CD14-positive monocyte (primary cell): ENCODE data around the gene DHX57. TPM values are rescaled to one million over a fixed set of nuclear protein-coding genes. Genes with fewer than 3 reads are reported as not detected.

Experiments
- DNase-seq, 3 donors: peaks; one replicate each; pipeline ENCODE4 v3.0.0-alpha.2; 2011 to 2022
- H2AFZ ChIP-seq: 2 replicates; pipeline ENCODE4 v1.6.0; 2012; ENCODE audit warnings: mild to moderate bottlenecking, low read depth, low read length, inconsistent platforms; ENCODE audit not compliant: insufficient read depth, poor library complexity, severe bottlenecking
- H3K27ac ChIP-seq, 2 donors: 1 replicate in 1 of 2; 2 replicates in 1 of 2; pipeline ENCODE4 v1.5.1; 2012 to 2013; ENCODE audit warnings: low read length in 2 of 2, control low read depth in 1 of 2, inconsistent platforms in 1 of 2, low read depth in 1 of 2, mild to moderate bottlenecking in 1 of 2
- H3K27me3 ChIP-seq, 2 donors: one replicate each; pipeline versions ENCODE4 v1.6.0 to v1.6.1; 2011 to 2013; ENCODE audit warnings: low read length in 2 of 2; ENCODE audit not compliant: control insufficient read depth in 2 of 2, insufficient read depth in 2 of 2
- H3K36me3 ChIP-seq, 2 donors: replicated peaks in 1 of 2; 1 replicate in 1 of 2; 2 replicates in 1 of 2; pipeline versions ENCODE4 v1.5.1 to v1.6.1; 2012 to 2013; ENCODE audit warnings: low read length in 2 of 2, control low read depth in 1 of 2, inconsistent platforms in 1 of 2, mild to moderate bottlenecking in 1 of 2; ENCODE audit not compliant: insufficient read depth in 2 of 2, control insufficient read depth in 1 of 2
- H3K4me1 ChIP-seq, 2 donors: 1 replicate in 1 of 2; 2 replicates in 1 of 2; pipeline versions ENCODE4 v1.5.1 to v1.6.1; 2012 to 2013; ENCODE audit warnings: low read length in 2 of 2, control low read depth in 1 of 2, inconsistent platforms in 1 of 2, mild to moderate bottlenecking in 1 of 2, moderate library complexity in 1 of 2; ENCODE audit not compliant: insufficient read depth in 2 of 2, control insufficient read depth in 1 of 2
- H3K4me2 ChIP-seq: replicated peaks from 2 replicates; pipeline ENCODE3; 2012; ENCODE audit warnings: low read length, moderate library complexity, mild to moderate bottlenecking; ENCODE audit not compliant: poor library complexity, severe bottlenecking; ENCODE audit errors: extremely low read depth
- H3K4me3 ChIP-seq, 3 experiments: fragments of 200-600 bp in 1 of 3; sonication (generic) in 1 of 3; replicated peaks in 1 of 3; 1 replicate in 2 of 3; 2 replicates in 1 of 3; pipeline ENCODE4 v1.5.1; 2011 to 2013; ENCODE audit warnings: low read length in 3 of 3, mild to moderate bottlenecking in 3 of 3, control low read depth in 2 of 3, low read depth in 2 of 3, inconsistent platforms in 1 of 3, moderate library complexity in 1 of 3
- H3K79me2 ChIP-seq: 2 replicates; pipeline ENCODE4 v1.6.0; 2012; ENCODE audit warnings: mild to moderate bottlenecking, control low read depth, inconsistent platforms, low read length, moderate library complexity; ENCODE audit not compliant: insufficient read depth
- H3K9ac ChIP-seq: 2 replicates; pipeline ENCODE4 v1.6.0; 2017; ENCODE audit warnings: low read length, mild to moderate bottlenecking; ENCODE audit not compliant: insufficient read depth, poor library complexity, severe bottlenecking
- H3K9me3 ChIP-seq, 2 donors: replicated peaks in 1 of 2; 1 replicate in 1 of 2; 2 replicates in 1 of 2; pipeline versions ENCODE4 v1.5.1 to v1.6.1; 2012 to 2013; ENCODE audit warnings: low read length in 2 of 2, control low read depth in 1 of 2; ENCODE audit not compliant: control insufficient read depth in 1 of 2, insufficient read depth in 1 of 2
- H4K20me1 ChIP-seq: 2 replicates; pipeline ENCODE4 v1.6.0; 2012; ENCODE audit warnings: mild to moderate bottlenecking, low read length, control low read depth, moderate library complexity; ENCODE audit not compliant: insufficient read depth
- H3K27ac Mint-ChIP-seq, 7 donors: one replicate each; pipeline ENCODE4 v1.8.0; 2020; ENCODE audit warnings: mild to moderate bottlenecking in 7 of 7, mixed read lengths in 7 of 7, moderate library complexity in 6 of 7, inconsistent platforms in 2 of 7
- H3K27me3 Mint-ChIP-seq, 3 donors: one replicate each; pipeline ENCODE4 v1.8.0; 2021 to 2022; ENCODE audit warnings: low read depth in 3 of 3, mild to moderate bottlenecking in 3 of 3, mixed read lengths in 3 of 3, moderate library complexity in 3 of 3, inconsistent platforms in 1 of 3
- H3K36me3 Mint-ChIP-seq, 2 donors: one replicate each; pipeline ENCODE4 v1.8.0; 2020; ENCODE audit warnings: mixed read lengths in 2 of 2, inconsistent platforms in 1 of 2, mild to moderate bottlenecking in 1 of 2
- H3K4me1 Mint-ChIP-seq: one replicate; pipeline ENCODE4 v1.8.0; 2020; ENCODE audit warnings: mild to moderate bottlenecking, mixed read lengths
- H3K4me3 Mint-ChIP-seq, 2 donors: one replicate each; pipeline ENCODE4 v1.8.0; 2020; ENCODE audit warnings: mild to moderate bottlenecking in 2 of 2, mixed read lengths in 2 of 2, moderate library complexity in 1 of 2
- H3K9me3 Mint-ChIP-seq, 7 donors: one replicate each; pipeline ENCODE4 v1.8.0; 2020 to 2022; ENCODE audit warnings: mixed read lengths in 7 of 7, mild to moderate bottlenecking in 6 of 7, moderate library complexity in 6 of 7, inconsistent platforms in 2 of 7
- WGBS: methylation state at CpG from one replicate; pipeline ENCODE4 v1.1.5; 2013; ENCODE audit warnings: missing lambda C conversion rate; ENCODE audit not compliant: insufficient coverage; 5-methylcytosine and 5-hydroxymethylcytosine counted together
- intact Hi-C, 2 donors: fragments of 100-400 bp; cut with micrococcal nuclease; formaldehyde crosslinking; loops; one replicate each; pipeline versions ENCODE4 v1.15.0 to v1.15.1; 2023
- polyA plus RNA-seq, 3 donors: library from polyadenylated mRNA; depleted of rRNA in 1 of 3; unstranded in 2 of 3; stranded (reverse) in 1 of 3; fragments of 300-500 nt in 2 of 3; fragments of >200 nt in 1 of 3; fragmentation: Illumina TruSeq in 2 of 3; gene quantifications; 1 replicate in 2 of 3; 2 replicates in 1 of 3; pipeline ENCODE4 v1.2.3, GENCODE V29; 2012 to 2021
- TF ChIP-seq, protein P1 (sequence below): fragments of 200-600 bp; IDR thresholded peaks from one replicate; pipeline ENCODE4 v1.8.0; 2022; ENCODE audit warnings: antibody characterized with exemption, mild to moderate bottlenecking

DHX57 gene
- polyA plus RNA-seq, 3 donors, result 7.7 to 13.4 (median 12.9) TPM

DNA sequence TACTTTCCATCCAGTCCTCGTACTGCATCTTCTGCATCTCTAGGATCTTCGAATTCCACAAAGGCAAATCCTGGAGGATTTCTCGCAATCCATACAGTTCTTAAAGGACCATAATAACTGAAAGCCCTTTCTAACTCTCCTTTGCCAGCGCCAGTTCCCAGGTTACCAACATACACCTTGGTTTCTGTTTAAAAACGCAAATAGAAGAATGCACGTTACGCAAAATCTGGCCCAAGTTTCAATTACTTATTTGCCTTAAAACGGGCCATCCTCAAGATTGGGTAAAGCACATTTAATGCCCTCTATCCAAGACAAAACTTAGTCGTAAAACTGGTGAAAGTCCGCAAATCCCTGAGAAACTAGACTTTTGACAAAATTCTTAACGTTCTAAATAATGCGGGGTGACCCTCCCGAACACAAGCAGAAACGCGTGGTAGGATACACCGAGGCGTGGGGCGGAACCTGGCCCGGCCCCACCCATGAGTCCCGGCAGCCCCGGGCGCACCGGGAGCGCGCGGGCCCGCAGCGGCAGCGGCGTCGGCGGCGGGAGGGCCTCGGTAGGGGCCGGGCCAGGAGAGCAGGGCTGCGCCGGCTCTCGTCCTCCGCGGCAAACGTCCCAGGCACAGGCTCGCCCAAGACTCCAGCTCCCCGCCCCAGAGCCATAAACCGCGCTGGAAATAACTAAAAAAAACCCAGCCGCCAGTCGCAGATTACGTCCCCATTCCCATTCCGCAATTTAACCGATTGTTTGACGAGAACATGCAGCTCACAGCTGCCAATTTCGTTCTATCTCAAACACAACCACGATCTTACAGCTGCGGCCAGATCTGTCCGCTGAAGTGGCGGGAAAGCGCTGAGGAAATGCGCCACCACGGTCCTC is 125.5 kb downstream of the DHX57 start:
- Mint-ChIP-seq H3K9me3 (peaks cover 0 to 3% (median 0%) of the 10 kb centered on the region in 7 donors), H3K27ac (peak overlapping the region; percentile 92 to 99 (median 97)), H3K4me1 (peaks cover 47% of the 10 kb centered on the region), H3K4me3 (peak overlapping the region; percentile 99 to 100), H3K36me3 (peaks cover 46 to 49% of the 10 kb centered on the region in 2 donors), H3K27me3 (peaks cover 0 to 3% (median 0%) of the 10 kb centered on the region in 3 donors)
- peak in 1 of 3 donors; percentile 11 for DNase-seq
- H3K4me2 ChIP-seq, result peak overlapping the region; percentile 95
- peaks cover 42 to 45% of the 10 kb centered on the region in 2 donors for H3K36me3 ChIP-seq
- H3K4me3 ChIP-seq, result peak overlapping the region; percentile 76 to 99 (median 84)
- TF ChIP-seq, protein P1, sequence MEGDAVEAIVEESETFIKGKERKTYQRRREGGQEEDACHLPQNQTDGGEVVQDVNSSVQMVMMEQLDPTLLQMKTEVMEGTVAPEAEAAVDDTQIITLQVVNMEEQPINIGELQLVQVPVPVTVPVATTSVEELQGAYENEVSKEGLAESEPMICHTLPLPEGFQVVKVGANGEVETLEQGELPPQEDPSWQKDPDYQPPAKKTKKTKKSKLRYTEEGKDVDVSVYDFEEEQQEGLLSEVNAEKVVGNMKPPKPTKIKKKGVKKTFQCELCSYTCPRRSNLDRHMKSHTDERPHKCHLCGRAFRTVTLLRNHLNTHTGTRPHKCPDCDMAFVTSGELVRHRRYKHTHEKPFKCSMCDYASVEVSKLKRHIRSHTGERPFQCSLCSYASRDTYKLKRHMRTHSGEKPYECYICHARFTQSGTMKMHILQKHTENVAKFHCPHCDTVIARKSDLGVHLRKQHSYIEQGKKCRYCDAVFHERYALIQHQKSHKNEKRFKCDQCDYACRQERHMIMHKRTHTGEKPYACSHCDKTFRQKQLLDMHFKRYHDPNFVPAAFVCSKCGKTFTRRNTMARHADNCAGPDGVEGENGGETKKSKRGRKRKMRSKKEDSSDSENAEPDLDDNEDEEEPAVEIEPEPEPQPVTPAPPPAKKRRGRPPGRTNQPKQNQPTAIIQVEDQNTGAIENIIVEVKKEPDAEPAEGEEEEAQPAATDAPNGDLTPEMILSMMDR, result no peak
- WGBS, result under 1% methylated on average over 54 of the region's 59 CpGs
- H2AFZ ChIP-seq, result peak overlapping the region; percentile 91
- no peaks in the 10 kb centered on the region for H3K27me3 ChIP-seq
- no peaks in the 10 kb centered on the region for H3K9me3 ChIP-seq
- intact Hi-C loops, result loop anchor here in 1 of 2 donors (2.0 kb wide), 1 partner anchor 373 kb away; the partner anchor contains the start of gene ATL2
- peaks cover 59% of the 10 kb centered on the region for H4K20me1 ChIP-seq
- H3K79me2 ChIP-seq, result peaks cover 59% of the 10 kb centered on the region
- peak overlapping the region; percentile 91 for H3K9ac ChIP-seq
- peaks cover 39 to 46% of the 10 kb centered on the region in 2 donors for H3K4me1 ChIP-seq
- H3K27ac ChIP-seq, result peak overlapping the region; percentile 92 to 97

DNA sequence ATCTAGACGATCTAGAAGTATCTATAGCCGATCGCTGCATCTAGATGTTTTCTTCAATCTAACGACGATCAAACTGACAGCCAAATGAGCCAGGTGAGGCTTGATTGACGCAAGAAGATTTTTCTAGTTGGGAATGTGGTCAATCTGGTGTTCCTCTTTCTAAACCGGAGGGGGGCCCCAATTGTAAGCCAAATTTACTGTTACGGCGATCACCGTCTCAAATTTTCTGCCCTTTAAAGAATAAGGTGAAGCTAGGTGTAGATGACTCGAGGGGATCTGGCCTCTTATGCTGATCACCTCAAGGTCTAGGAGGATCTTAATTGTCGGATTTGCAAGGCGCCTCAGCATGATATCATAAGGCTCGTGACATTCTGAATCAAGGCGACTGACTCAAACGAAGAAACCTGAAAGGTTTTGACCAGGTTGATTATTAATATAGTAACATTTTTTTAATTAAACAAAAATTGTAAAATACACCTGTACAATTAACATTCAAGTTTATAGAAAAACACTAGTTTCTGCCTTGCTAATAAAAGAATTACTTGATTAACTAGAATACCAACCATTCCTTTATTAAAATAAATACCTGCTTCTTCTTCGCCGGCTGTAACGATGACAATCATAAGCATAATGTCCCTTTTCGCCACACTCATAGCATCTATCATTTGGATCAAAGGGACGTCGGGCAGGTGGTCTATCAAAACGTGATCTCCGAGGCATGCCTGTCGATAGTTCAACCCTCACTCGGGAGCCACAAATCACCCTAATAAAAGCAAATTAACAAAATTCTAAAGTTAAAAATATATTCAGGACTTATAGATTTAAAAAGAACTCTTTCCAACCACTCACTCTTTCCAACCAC is 126.6 kb downstream of the DHX57 start:
- TF ChIP-seq, protein P1, result no peak
- H3K4me1 ChIP-seq, result peaks cover 35 to 46% of the 10 kb centered on the region in 2 donors

More for the DNA sequence above, 126.6 kb downstream of the DHX57 start:
- Histone ChIP-seq H2AFZ (no peak overlapping the region), H3K27ac (no peak overlapping the region), H3K4me3 (peak overlapping the region; percentile 76 to 99 (median 84)), H3K9ac (no peak overlapping the region), H3K9me3 (no peaks in the 10 kb centered on the region), H3K36me3 (peaks cover 53 to 56% of the 10 kb centered on the region in 2 donors), H3K79me2 (peaks cover 69% of the 10 kb centered on the region), H4K20me1 (peaks cover 70% of the 10 kb centered on the region), H3K27me3 (no peaks in the 10 kb centered on the region), H3K4me2 (peak overlapping the region; percentile 95)
- Mint-ChIP-seq H3K27ac (peak overlapping the region in 4 of 7 donors; percentile 51 to 74 (median 58)), H3K4me3 (peak overlapping the region; percentile 99 to 100), H3K9me3 (peaks cover 0 to 3% (median 0%) of the 10 kb centered on the region in 7 donors), H3K4me1 (peaks cover 46% of the 10 kb centered on the region), H3K36me3 (peaks cover 55 to 59% of the 10 kb centered on the region in 2 donors), H3K27me3 (peaks cover 0 to 3% (median 0%) of the 10 kb centered on the region in 3 donors)
- no peak for DNase-seq
- 63% methylated on average over 15 of the region's 26 CpGs for WGBS
- intact Hi-C loops, result loop anchor here in 1 of 2 donors (10.0 kb wide), 1 partner anchor 434 kb away; no protein-coding TSS in a partner anchor
